NCI-H446 (cell line): ENCODE data around the gene RAB22A.

Experiments
- DNase-seq, 2 experiments: peaks; one replicate each; lab custom pipeline; 2025; lab: John Stamatoyannopoulos, UW

RAB22A gene

DNA sequence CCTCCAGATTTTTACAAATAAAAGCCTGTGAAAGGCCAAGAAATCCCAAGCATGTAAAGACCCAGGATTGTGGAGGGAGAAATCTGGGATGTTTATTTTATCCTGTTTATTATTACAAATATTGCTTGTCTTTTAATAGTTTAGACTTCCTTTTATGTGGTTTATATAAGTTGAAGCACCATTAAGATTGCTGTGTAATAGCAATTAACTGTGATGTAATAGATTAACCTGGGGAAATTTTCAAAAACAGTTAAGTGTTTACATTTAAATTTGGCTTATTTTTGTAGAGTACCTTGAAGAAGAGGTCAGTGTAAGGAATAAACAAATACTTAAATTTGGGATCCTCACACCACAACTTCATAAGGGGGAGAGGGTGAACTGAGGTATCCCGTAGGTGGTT, 106.5 kb downstream of the RAB22A start:
- DNase-seq, result no peak

DNA sequence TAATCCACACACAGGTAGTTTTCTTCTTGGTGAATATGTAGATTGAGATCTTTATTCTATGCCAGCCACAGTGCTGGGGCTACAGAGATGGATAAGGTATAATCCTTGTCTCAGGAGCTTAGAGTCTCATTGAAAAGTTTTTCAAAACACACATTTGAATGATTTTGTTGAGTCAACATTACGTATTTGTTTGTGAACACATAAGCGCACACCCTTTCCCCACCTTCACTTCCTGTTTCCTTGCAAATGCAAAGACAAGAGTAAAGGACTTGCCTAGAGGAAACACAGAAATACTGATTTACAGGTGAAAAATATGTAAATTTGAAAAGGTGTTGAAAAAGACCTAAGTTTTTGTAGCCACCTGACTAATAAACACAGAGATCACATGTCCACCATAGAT, 107.3 kb downstream of the RAB22A start:
- no peak for DNase-seq
